ENCODE data around the gene REEP3. TPM values are rescaled to one million over a fixed set of nuclear protein-coding genes. Genes with fewer than 3 reads are reported as not detected.

Gene REEP3
- total RNA-seq, 1 experiment from 2014 or later: 135 TPM

DNA sequence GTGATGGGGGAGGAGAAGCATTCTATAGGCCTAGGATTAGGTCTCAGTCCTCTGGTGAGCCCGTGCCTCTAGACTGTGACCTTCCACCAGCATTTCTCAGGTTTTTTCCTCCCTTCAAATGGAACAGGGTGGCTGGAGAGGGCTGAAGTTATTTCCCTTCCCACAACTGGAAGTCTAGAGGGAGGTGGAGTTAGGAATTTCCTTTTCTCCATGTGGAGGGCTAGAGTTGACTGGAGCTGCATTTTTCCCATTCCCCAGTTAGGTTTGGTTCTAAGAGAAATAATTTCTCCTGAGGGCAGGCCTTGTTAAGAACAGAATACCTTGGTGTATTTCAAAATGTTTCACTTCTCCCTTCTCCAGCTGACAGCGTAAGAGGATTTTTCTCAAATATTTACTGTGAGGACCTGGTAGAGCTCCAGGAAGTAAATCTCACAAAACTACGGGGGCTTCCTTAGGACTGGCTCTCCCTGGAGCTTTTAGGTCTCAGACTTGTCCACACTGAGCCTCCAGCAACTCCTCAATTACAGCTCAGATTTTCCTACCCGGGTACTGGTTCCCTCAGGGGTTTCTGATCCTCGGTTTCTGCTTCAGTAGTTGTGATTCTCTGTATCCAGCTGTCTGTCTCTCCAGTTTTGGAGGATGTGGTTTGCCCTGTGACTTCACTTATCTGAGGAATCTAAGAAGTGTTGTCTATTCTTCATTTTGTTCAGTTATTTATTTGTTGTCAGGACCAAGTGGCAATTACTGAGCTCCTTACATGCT lies 6.0 kb upstream of the REEP3 start:
- intact Hi-C loops (cut with micrococcal nuclease; ENCODE audit: unreplicated experiment) (no loop called here), in situ Hi-C loops (cut with HindIII; ENCODE audit: low pct_unique_long_range_greater_than_20kb, low sequenced_read_pairs) (no loop called here)
- ChIA-PET POLR2A (interaction anchor here (0.7 kb wide), 1 partner anchor 25 kb away, joined by 3 read pairs; no protein-coding TSS in a partner anchor), CTCF (interaction anchor here (0.5 kb wide), 1 partner anchor 103 kb away, joined by 6 read pairs; no protein-coding TSS in a partner anchor)
- Histone ChIP-seq H3K4me3 (ENCODE audit: low read depth in 2 of 2, low read length in 2 of 2) (peak overlapping the region in 1 of 2 experiments; percentile 15; a peak in 2 of 4 replicates), H3K27me3 (ENCODE audit: control insufficient read depth, insufficient read depth, low read length) (no peaks in the 10 kb centered on the region), H3K4me1 (ENCODE audit: control insufficient read depth, insufficient read depth, low read length) (peaks cover 55% of the 10 kb centered on the region), H3K27ac (ENCODE audit: low read length) (peak overlapping the region; percentile 87), H3K9me3 (ENCODE audit: control insufficient read depth, insufficient read depth, low read depth, low read length) (peaks cover 4% of the 10 kb centered on the region; the same call in 1 of the 2 replicates), H3K36me3 (ENCODE audit: control insufficient read depth, insufficient read depth, low read length) (no peaks in the 10 kb centered on the region)
- no peak for DNase-seq (ENCODE audit: low read depth, low spot score)
- TF ChIP-seq REST (IDR thresholded peaks at IDR 0.05; ENCODE audit: insufficient read depth in 1 of 2, low read depth in 2 of 2, low read length in 1 of 2): no peak
- no peak for TF ChIP-seq POLR2AphosphoS5 (IDR thresholded peaks at IDR 0.05; ENCODE audit: low read depth, low read length)
- TF ChIP-seq, protein P1, sequence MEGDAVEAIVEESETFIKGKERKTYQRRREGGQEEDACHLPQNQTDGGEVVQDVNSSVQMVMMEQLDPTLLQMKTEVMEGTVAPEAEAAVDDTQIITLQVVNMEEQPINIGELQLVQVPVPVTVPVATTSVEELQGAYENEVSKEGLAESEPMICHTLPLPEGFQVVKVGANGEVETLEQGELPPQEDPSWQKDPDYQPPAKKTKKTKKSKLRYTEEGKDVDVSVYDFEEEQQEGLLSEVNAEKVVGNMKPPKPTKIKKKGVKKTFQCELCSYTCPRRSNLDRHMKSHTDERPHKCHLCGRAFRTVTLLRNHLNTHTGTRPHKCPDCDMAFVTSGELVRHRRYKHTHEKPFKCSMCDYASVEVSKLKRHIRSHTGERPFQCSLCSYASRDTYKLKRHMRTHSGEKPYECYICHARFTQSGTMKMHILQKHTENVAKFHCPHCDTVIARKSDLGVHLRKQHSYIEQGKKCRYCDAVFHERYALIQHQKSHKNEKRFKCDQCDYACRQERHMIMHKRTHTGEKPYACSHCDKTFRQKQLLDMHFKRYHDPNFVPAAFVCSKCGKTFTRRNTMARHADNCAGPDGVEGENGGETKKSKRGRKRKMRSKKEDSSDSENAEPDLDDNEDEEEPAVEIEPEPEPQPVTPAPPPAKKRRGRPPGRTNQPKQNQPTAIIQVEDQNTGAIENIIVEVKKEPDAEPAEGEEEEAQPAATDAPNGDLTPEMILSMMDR (IDR thresholded peaks at IDR 0.05): no peak
- TF ChIP-seq TCF7L2 (IDR thresholded peaks at IDR 0.05; ENCODE audit: low read depth, low read length): no peak
- no peak for TF ChIP-seq SIN3A (IDR thresholded peaks at IDR 0.05; ENCODE audit: borderline replicate concordance, insufficient read depth, low read depth, low read length)
- peak; percentile 82 for ATAC-seq
- BruUV-seq (replicated peaks): no TSS peak

GRCh38 chr10:63516207-63516606 lies 5.0 kb upstream of the REEP3 start:
- ATAC-seq (no peak), DNase-seq (ENCODE audit: low read depth, low spot score) (no peak)
- ChIA-PET POLR2A (interaction anchor here (0.6 kb wide), 1 partner anchor 22 kb away, joined by 3 read pairs; no protein-coding TSS in a partner anchor), CTCF (interaction anchor here (0.7 kb wide), 1 partner anchor 18 kb away, joined by 5 read pairs; no protein-coding TSS in a partner anchor)
- no peak for TF ChIP-seq SIN3A (IDR thresholded peaks at IDR 0.05; ENCODE audit: borderline replicate concordance, insufficient read depth, low read depth, low read length)
- TF ChIP-seq, protein P1 (IDR thresholded peaks at IDR 0.05): no peak
- no peak for TF ChIP-seq REST (IDR thresholded peaks at IDR 0.05; ENCODE audit: insufficient read depth in 1 of 2, low read depth in 2 of 2, low read length in 1 of 2)
- TF ChIP-seq POLR2AphosphoS5 (IDR thresholded peaks at IDR 0.05; ENCODE audit: low read depth, low read length): no peak
- TF ChIP-seq TCF7L2 (IDR thresholded peaks at IDR 0.05; ENCODE audit: low read depth, low read length): no peak
- H3K27me3 ChIP-seq (ENCODE audit: control insufficient read depth, insufficient read depth, low read length): no peaks in the 10 kb centered on the region
- peaks cover 4% of the 10 kb centered on the region; the same call in 1 of the 2 replicates for H3K9me3 ChIP-seq (ENCODE audit: control insufficient read depth, insufficient read depth, low read depth, low read length)
- no peaks in the 10 kb centered on the region for H3K36me3 ChIP-seq (ENCODE audit: control insufficient read depth, insufficient read depth, low read length)
- H3K4me3 ChIP-seq (ENCODE audit: low read depth in 2 of 2, low read length in 2 of 2): no peak overlapping the region
- in situ Hi-C loops (cut with HindIII; ENCODE audit: low pct_unique_long_range_greater_than_20kb, low sequenced_read_pairs) (no loop called here), intact Hi-C loops (cut with micrococcal nuclease; ENCODE audit: unreplicated experiment) (no loop called here)
- H3K4me1 ChIP-seq (ENCODE audit: control insufficient read depth, insufficient read depth, low read length): peaks cover 56% of the 10 kb centered on the region
- peak overlapping the region; percentile 62; the same call in 1 of the 2 replicates for H3K27ac ChIP-seq (ENCODE audit: low read length)
- BruUV-seq (replicated peaks): no TSS peak
